ENCODE data around the gene CPXM2.

Gene CPXM2

GRCh38 chr10:123766012-123766411 is 125.6 kb downstream of the CPXM2 start:
- TF ChIP-seq CTCF (IDR thresholded peaks at IDR 0.05), result no peak

- no peak for TF ChIP-seq CTCF (IDR thresholded peaks at IDR 0.05)
Measured at GRCh38 chr10:123761666-123762230, 129.9 kb downstream of the CPXM2 start.

- TF ChIP-seq CTCF (IDR thresholded peaks at IDR 0.05), result no peak
Measured at GRCh38 chr10:123761038-123761428, 130.6 kb downstream of the CPXM2 start.

- no peak for TF ChIP-seq CTCF (IDR thresholded peaks at IDR 0.05)
Measured at GRCh38 chr10:123760356-123761037, 131.1 kb downstream of the CPXM2 start.

- TF ChIP-seq CTCF (IDR thresholded peaks at IDR 0.05), result no peak
Measured at GRCh38 chr10:123759501-123760031, 132.0 kb downstream of the CPXM2 start.

- no peak for TF ChIP-seq CTCF (IDR thresholded peaks at IDR 0.05)
Measured at GRCh38 chr10:123759041-123759440, 132.6 kb downstream of the CPXM2 start.

GRCh38 chr10:123757853-123758252 is 133.8 kb downstream of the CPXM2 start:
- no peak for TF ChIP-seq CTCF (IDR thresholded peaks at IDR 0.05)
